HG03378 (cell line): ENCODE measurements around the gene HMGN4.
"Not testable (repeated sequence)": the region's sequence is repeated elsewhere in the genome, so short reads cannot be mapped to it uniquely, and the experiment has no call there.

Source experiments
- ATAC-seq: cut with Tn5 transposase; IDR thresholded peaks from one replicate; pipeline ENCODE4 v1.9.1; 2021; ENCODE audit warnings: mild to moderate bottlenecking, moderate library complexity; ENCODE audit not compliant: unreplicated experiment

The HMGN4 gene

GRCh38 chr6:26547363-26547762 lies 9.2 kb downstream of the HMGN4 start:
- ATAC-seq: not testable (repeated sequence)

DNA sequence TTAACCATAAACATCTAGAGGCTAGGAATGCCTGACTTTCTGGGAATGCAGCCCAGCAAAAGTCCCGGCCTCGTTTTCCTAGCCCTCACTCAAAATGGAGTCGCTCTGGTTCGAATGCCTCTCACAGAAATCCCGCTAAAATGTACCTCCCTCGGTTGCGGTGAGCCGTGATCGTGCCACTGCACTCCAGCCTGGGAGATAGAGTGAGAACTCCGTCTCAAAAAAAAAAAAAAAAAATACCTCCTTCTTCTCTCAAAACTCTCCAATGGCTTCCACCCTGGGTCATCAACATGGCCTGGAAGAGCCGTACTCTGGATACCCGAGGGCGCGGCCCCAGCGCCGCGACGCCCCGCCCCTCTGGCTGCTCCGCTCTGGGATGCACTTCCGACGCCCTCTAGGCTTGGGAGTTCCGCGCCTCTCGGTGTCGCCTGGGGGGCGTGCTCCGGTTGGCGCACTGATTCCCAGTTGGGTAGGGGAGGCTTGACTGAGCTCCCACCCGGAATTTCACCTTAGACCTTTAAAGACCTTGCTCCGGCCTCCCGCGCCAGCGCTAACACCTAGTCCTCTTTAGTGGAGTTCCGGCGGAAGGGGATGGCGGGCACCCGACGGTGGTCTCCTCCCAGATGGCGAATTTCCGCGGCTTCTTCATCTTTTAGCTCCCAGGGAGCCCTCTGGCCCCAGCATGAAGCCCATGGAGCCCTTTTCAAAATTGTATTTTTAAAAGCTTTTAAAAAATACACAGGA lies 12.3 kb downstream of the HMGN4 start:
- no peak for ATAC-seq

- no peak for ATAC-seq
Observed at GRCh38 chr6:26552205-26552604, 14.0 kb downstream of the HMGN4 start.

- ATAC-seq: no peak
Observed at GRCh38 chr6:26552640-26553188, 14.5 kb downstream of the HMGN4 start.

GRCh38 chr6:26553264-26553634 lies 15.1 kb downstream of the HMGN4 start:
- peak; percentile 30 for ATAC-seq

- ATAC-seq: peak; percentile 47
Observed at GRCh38 chr6:26553635-26554446, 15.7 kb downstream of the HMGN4 start.

GRCh38 chr6:26554447-26554696 lies 16.2 kb downstream of the HMGN4 start:
- no peak for ATAC-seq

DNA sequence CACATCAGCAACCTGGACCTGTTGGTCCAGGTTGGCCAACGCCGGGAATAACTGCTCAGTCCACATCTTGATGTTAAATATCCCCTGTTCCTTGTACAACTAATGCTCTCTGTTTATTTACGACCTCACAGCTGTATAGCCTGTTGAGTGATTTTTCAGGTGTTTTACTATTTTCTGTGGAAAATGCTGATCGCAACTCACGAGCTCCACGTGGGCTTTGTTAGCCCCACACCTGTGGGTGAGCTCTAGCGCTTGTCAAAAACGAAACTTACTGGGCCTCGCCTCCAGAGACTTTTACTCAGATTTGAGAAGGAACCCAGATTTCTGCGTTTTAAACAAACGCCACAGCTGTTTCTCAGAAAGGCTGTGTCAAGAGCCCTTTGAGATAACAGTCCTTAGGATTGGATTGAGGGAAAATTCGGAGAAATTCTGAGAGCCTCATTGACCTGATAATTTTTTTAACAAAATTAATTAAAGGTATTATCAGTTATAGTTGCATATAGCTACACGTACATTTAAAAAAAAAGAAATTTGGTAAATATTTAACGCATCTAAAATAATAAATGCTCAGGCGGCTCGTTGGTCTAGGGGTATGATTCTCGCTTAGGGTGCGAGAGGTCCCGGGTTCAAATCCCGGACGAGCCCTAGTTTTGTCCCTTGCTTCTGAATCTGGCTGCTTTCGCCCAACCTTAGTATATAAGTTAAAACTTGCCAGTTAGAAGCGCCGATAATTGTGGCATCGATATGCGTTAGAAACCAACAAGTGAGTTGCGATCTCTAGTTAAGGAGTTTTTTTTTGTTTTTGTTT lies 16.7 kb downstream of the HMGN4 start:
- peak; percentile 23 for ATAC-seq

- no peak for ATAC-seq
Observed at GRCh38 chr6:26555505-26556262, 17.5 kb downstream of the HMGN4 start.

DNA sequence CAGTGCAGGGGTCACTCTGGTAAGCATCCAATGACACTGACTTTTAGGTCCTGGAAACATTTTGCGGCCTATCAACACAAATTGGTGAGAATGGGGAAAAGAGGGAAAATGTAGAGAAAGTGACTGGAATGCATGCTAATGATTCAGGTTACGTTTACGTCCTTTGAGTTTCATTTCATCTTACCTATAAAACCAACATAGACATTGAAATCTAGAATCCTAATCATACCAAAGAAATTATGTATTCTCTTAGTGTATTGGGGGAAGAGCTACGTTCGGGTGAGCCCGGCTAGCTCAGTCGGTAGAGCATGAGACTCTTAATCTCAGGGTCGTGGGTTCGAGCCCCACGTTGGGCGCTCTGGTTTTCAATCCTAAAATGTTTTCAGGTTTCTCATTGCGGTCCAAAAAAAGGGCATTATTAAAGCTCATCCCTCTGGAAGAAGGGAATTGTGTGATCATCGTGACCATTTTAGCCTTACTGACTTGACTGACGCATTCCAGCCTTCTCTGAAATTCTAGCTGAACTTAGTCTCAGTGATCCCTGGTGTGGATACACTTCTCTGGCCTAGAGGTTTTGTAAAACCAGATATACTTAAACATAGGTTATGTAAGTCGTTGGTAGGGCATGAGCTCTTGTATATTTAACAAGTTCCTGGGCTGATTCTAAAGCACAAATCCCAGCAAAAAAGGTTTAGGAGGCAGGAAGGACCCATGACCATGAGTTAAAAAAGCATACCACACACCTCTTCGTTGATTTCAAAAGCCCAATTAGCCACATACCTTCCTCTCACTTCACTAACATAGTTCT lies 18.3 kb downstream of the HMGN4 start:
- no peak for ATAC-seq

DNA sequence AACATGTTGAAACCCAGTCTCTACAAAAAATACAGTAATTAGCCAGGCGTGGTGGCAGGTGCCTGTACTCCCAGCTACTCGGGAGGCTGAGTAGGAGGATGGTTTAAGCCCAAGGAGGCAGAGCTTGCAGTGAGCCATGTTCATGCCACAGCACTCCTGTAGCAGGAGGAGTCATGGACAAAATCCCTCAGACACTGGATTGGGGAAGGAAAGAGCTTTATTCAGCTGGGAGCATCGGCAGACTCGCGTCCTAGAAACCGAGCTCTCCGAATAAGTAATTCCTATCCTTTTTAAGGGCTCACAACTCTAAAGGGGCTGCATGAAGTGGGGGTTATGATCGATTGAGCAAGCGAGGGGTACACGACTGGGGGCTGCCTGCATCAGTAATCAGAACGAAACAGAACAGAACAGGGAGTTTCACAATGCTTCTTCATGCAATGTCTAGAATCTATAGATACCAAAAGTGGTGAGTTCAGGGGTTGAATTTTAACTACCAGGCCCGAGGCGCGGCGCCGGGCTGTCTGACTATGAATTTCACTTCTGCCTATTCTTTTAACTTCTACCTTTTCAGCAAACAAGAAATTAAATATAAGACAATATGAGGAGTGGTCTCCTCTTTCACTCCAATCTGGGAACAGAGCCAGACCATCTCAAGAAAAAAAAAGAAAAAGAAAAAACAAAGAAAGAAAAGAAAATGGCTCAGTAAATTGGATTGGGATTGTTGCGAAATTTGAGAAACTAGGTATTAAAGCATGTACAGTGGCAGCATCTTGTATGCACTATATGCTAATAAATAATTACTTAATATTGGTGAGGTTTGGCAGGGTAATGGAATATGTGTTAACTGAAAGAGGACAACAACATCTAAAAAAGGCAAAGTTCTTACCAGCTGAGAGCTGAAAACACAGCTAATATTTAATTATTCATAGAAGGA lies 23.6 kb downstream of the HMGN4 start:
- ATAC-seq: no peak

DNA sequence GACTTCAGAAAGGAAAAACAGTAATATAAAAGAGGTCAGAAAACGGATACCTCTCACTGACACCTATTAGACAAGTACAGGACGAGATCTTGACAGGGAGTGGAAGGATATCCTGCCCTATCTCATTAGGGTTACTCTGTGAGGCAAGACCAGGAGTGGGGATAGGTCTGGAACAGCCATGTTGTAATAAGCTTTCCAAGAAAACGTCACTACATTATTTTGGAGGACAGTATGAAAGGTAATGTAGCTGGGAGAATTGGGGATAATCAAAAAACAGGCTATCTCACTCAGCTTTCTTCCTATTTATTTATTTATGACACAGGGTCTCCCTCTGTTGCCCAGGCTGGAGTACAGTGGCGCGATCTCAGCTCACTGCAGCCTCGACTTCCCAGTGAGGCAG lies 25.3 kb downstream of the HMGN4 start:
- ATAC-seq: no peak

GRCh38 chr6:26568601-26569432 lies 30.7 kb downstream of the HMGN4 start:
- peak; percentile 71 for ATAC-seq

GRCh38 chr6:26569433-26569764 lies 31.2 kb downstream of the HMGN4 start:
- peak; percentile 10 for ATAC-seq

- ATAC-seq: no peak
Observed at GRCh38 chr6:26570027-26570809, 32.1 kb downstream of the HMGN4 start.

DNA sequence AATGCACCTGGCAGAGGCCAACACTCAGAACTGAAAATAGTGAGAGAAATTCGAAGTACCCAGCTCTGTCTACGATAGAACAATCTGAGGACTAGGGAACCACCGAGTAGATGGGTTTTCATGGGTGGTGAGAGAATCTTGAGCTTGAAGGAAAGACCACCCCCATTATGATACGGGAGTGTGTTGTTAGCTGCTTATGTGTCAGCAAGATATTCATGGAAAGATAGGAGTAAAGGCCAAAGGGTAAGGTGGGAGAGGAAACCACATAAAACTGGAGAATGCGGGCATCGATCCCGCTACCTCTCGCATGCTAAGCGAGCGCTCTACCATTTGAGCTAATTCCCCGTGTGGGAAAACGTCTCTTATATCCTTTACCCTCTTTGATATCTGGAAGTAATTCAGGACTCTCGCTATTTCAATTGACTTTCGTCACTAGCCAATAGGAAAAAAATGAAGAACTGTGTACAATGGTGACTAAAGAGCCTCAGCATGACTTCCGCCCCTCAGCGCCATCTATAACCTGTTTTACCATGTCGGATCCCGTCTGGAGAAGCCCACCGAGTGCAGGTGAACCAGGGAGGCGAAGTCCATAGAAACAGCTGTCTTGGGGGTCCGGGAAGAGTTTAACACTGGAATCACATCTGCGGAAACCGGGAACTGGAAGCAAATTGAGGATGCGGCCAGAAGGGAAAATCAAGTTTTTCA lies 33.6 kb downstream of the HMGN4 start:
- ATAC-seq: no peak

- no peak for ATAC-seq
Observed at GRCh38 chr6:26575494-26575939, 37.4 kb downstream of the HMGN4 start.
